Measurements from ENCODE around the gene PMIS2. TPM values are rescaled to one million over a fixed set of nuclear protein-coding genes. Genes with fewer than 3 reads are reported as not detected.

PMIS2 gene
- total RNA-seq, 3 donors from 2014 or later = not detected

DNA sequence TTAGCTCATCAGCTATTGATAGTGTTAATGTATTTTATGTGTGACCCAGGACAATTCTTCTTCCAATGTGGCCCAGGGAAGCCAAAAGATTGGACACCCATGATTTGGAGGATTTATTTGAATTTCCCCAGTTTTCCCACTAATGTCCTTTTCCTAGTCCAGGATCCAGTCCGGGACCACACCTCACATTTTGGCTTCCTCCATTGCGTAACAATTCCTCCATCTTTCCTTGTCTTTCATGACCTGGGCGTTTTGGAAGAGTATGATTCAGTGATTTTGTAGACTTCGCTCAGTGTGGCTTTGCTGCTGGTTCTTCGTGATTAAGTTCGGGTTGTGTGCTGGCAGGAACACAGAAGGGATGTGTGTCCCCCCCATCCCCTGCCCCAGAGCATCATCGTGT is 19.2 kb upstream of the PMIS2 start:
- Histone ChIP-seq H3K4me3 (no peak overlapping the region), H3K27ac (no peak overlapping the region), H3K4me1 (no peaks in the 10 kb centered on the region), H3K36me3 (no peaks in the 10 kb centered on the region), H3K27me3 (peaks cover 0 to 9% of the 10 kb centered on the region in 2 donors), H3K9me3 (no peaks in the 10 kb centered on the region)
- TF ChIP-seq, protein P1, sequence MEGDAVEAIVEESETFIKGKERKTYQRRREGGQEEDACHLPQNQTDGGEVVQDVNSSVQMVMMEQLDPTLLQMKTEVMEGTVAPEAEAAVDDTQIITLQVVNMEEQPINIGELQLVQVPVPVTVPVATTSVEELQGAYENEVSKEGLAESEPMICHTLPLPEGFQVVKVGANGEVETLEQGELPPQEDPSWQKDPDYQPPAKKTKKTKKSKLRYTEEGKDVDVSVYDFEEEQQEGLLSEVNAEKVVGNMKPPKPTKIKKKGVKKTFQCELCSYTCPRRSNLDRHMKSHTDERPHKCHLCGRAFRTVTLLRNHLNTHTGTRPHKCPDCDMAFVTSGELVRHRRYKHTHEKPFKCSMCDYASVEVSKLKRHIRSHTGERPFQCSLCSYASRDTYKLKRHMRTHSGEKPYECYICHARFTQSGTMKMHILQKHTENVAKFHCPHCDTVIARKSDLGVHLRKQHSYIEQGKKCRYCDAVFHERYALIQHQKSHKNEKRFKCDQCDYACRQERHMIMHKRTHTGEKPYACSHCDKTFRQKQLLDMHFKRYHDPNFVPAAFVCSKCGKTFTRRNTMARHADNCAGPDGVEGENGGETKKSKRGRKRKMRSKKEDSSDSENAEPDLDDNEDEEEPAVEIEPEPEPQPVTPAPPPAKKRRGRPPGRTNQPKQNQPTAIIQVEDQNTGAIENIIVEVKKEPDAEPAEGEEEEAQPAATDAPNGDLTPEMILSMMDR (IDR thresholded peaks at IDR 0.05) = no peak
- TF ChIP-seq POLR2A (IDR thresholded peaks at IDR 0.05) (no peak), POLR2AphosphoS5 (IDR thresholded peaks at IDR 0.05) (no peak)
- intact Hi-C loops (cut with DNase I; ENCODE audit: low total_unique reads) = no loop called here
- no peak for DNase-seq (ENCODE audit: low spot score in 2 of 2)

- DNase-seq (ENCODE audit: low spot score in 2 of 2) = no peak
- intact Hi-C loops (cut with DNase I; ENCODE audit: low total_unique reads) = no loop called here
- no peaks in the 10 kb centered on the region for H3K9me3 ChIP-seq
- H3K27ac ChIP-seq = no peak overlapping the region
- no peaks in the 10 kb centered on the region for H3K4me1 ChIP-seq
- H3K36me3 ChIP-seq = no peaks in the 10 kb centered on the region
- no peak for TF ChIP-seq POLR2A (IDR thresholded peaks at IDR 0.05)
- TF ChIP-seq POLR2AphosphoS5 (IDR thresholded peaks at IDR 0.05) = no peak
- TF ChIP-seq, protein P1 (IDR thresholded peaks at IDR 0.05) = no peak
- H3K27me3 ChIP-seq = peaks cover 0 to 3% of the 10 kb centered on the region in 2 donors
- H3K4me3 ChIP-seq = no peak overlapping the region
Observed at GRCh38 chr19:35569281-35569781, 16.6 kb upstream of the PMIS2 start.

DNA sequence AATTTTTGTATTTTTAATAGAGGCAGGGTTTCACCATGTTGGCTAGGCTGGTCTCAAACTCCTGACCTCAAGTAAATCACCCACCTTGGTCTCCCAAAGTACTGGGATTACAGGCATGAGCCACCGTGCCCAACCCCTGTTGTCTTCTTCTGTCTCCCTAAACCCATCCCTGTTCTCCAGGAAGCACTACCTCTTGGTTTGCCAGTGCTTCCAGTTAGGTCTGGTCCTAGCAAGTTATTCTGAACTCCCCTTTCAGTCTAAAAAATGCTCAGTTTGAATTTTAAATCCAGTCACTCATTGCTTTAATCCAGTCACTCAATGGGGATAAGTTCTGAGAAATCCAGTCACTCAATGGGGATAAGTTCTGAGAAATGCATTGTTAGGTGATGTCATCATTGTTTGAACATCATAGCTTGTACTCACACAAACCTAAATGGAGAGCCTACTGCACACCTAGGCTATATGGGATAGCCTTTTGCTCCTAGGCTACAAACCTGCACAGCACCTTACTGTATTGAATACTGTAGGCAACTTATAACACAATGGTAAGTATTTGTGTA is 14.5 kb upstream of the PMIS2 start:
- intact Hi-C loops (cut with DNase I; ENCODE audit: low total_unique reads) = no loop called here
- Histone ChIP-seq H3K27me3 (no peaks in the 10 kb centered on the region), H3K27ac (no peak overlapping the region), H3K4me1 (no peaks in the 10 kb centered on the region), H3K36me3 (no peaks in the 10 kb centered on the region), H3K4me3 (no peak overlapping the region), H3K9me3 (peaks cover 10 to 12% of the 10 kb centered on the region in 2 donors)
- TF ChIP-seq, protein P1 (IDR thresholded peaks at IDR 0.05) = no peak
- TF ChIP-seq POLR2A (IDR thresholded peaks at IDR 0.05) (no peak), POLR2AphosphoS5 (IDR thresholded peaks at IDR 0.05) (no peak)
- no peak for DNase-seq (ENCODE audit: low spot score in 2 of 2)

DNA sequence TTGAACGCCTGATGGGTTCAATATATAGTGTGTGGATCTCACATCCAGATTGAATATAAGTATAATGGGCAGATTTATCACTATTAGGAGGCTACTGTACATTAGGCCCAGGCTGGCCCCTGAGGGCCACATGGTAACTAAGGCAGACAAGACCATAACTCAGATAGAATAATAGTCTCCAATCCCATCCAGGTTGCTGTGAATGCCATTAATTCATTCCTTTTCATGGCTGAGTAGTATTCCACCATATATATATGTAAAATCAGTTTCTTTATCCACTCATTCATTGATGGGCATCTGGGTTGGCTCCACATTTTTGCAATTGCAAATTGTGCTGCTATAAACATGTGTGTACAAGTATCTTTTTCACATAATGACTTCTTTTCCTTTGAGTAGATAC is 8.1 kb upstream of the PMIS2 start:
- Histone ChIP-seq H3K9me3 (peaks cover 13 to 17% of the 10 kb centered on the region in 2 donors), H3K4me1 (no peaks in the 10 kb centered on the region), H3K4me3 (no peak overlapping the region), H3K27ac (no peak overlapping the region), H3K36me3 (no peaks in the 10 kb centered on the region), H3K27me3 (peaks cover 0 to 5% of the 10 kb centered on the region in 2 donors)
- no peak for DNase-seq (ENCODE audit: low spot score in 2 of 2)
- TF ChIP-seq POLR2AphosphoS5 (IDR thresholded peaks at IDR 0.05) (no peak), POLR2A (IDR thresholded peaks at IDR 0.05) (no peak)
- TF ChIP-seq, protein P1 (IDR thresholded peaks at IDR 0.05) = no peak
- intact Hi-C loops (cut with DNase I; ENCODE audit: low total_unique reads) = no loop called here

- TF ChIP-seq, protein P1 (IDR thresholded peaks at IDR 0.05) = no peak
- TF ChIP-seq POLR2AphosphoS5 (IDR thresholded peaks at IDR 0.05) (no peak), POLR2A (IDR thresholded peaks at IDR 0.05) (no peak)
- H3K4me3 ChIP-seq = no peak overlapping the region
- no peaks in the 10 kb centered on the region for H3K36me3 ChIP-seq
- intact Hi-C loops (cut with DNase I; ENCODE audit: low total_unique reads) = no loop called here
- H3K27ac ChIP-seq = no peak overlapping the region
- no peak for DNase-seq (ENCODE audit: low spot score in 2 of 2)
- peaks cover 13 to 17% of the 10 kb centered on the region in 2 donors for H3K9me3 ChIP-seq
- no peaks in the 10 kb centered on the region for H3K4me1 ChIP-seq
- H3K27me3 ChIP-seq = peaks cover 0 to 5% of the 10 kb centered on the region in 2 donors
Observed at GRCh38 chr19:35578707-35579106, 7.3 kb upstream of the PMIS2 start.

Data from breast epithelium (tissue), 4 donors.